Activated CD4-positive, alpha-beta T cell treated with anti-CD3 and anti-CD28 coated beads, Interleukin-2, amount 10 ng/mL, durations not matched to agents 7 days and 5 days (primary cell): ENCODE data around the gene SH3BP1. TPM values are rescaled to one million over a fixed set of nuclear protein-coding genes. Genes with fewer than 3 reads are reported as not detected.
"Not testable (repeated sequence)": the region's sequence is repeated elsewhere in the genome, so short reads cannot be mapped to it uniquely, and the experiment has no call there.

Experiments used
- CTCF ChIA-PET: fragments of 350-600 bp; sonication (Branson Sonifier 250); formaldehyde crosslinking; loops from one replicate; lab custom pipeline; 2021; ENCODE audit warnings: antibody characterized with exemption; lab: Charles Lee
- POLR2A ChIA-PET: fragments of 350-600 bp; sonication (Branson Sonifier 250); formaldehyde crosslinking; loops from one replicate; lab custom pipeline; 2021; ENCODE audit warnings: antibody characterized with exemption; lab: Charles Lee
- DNase-seq: peaks from one replicate; pipeline ENCODE4 v3.0.0-alpha.2; 2020
- H3K27ac Mint-ChIP-seq: one replicate; pipeline ENCODE4 v1.8.0; 2021; ENCODE audit warnings: mild to moderate bottlenecking, moderate library complexity, mixed read lengths
- H3K27me3 Mint-ChIP-seq: one replicate; pipeline ENCODE4 v1.8.0; 2021; ENCODE audit warnings: mixed read lengths
- H3K36me3 Mint-ChIP-seq: one replicate; pipeline ENCODE4 v1.8.0; 2021; ENCODE audit warnings: low read depth, mixed read lengths
- H3K4me1 Mint-ChIP-seq: one replicate; pipeline ENCODE4 v1.8.0; 2021; ENCODE audit warnings: mixed read lengths
- H3K4me3 Mint-ChIP-seq: one replicate; pipeline ENCODE4 v1.8.0; 2021; ENCODE audit warnings: mild to moderate bottlenecking, moderate library complexity, mixed read lengths
- H3K9me3 Mint-ChIP-seq: one replicate; pipeline ENCODE4 v1.8.0; 2021; ENCODE audit warnings: mixed read lengths
- total RNA-seq, 2 experiments: library from RNA; stranded (reverse); gene quantifications; one replicate each; pipeline ENCODE4 v1.2.3, GENCODE V29; 2021

The SH3BP1 gene
- total RNA-seq, 2 experiments from 2014 or later = 184 to 187 TPM

DNA sequence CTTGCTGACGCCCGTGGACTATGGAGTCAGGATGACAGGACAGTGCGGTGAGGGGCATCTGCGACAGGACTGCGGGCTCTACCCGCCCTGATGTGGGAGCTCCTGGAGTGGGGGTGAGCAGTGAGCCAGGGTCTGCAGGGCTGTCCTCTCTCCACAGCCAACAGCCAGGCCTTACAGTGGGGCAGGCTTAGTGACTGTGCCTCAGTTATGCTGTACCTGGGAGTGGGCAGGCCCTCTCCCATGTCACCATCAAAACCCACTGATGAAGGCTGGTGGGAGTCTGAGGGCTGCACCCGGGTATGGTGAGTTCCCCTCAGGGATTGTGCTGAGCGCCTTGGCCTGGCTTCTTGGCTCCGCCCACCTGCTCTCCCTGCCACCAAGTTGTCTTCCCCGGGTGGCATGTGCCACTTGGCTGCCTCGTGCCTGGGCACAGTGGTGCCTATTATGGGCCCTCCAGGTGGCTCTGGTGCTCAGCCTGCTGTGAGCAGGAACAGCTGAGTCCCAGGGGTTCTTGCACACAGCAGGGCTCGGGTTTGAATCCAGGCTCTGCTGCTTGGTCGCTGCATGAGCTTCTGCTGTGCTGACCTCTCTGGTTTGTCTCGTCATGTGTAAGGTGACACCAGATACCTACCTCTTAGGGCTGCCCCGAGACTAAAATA, 53.3 kb downstream of the SH3BP1 start:
- H3K4me3 Mint-ChIP-seq = no peak overlapping the region
- peaks cover 25% of the 10 kb centered on the region for H3K4me1 Mint-ChIP-seq
- H3K27ac Mint-ChIP-seq = no peak overlapping the region
- peaks cover 38% of the 10 kb centered on the region for H3K36me3 Mint-ChIP-seq
- H3K9me3 Mint-ChIP-seq = no peaks in the 10 kb centered on the region
- no peak for DNase-seq
- ChIA-PET CTCF (interaction anchor here (1.6 to 2.1 kb wide), 2 partner anchors 16 to 50 kb away, joined by 4 to 9 read pairs; no protein-coding TSS in a partner anchor), POLR2A (no interaction called here)
- H3K27me3 Mint-ChIP-seq = no peaks in the 10 kb centered on the region

GRCh38 chr22:37694131-37694530, 54.7 kb downstream of the SH3BP1 start:
- H3K27me3 Mint-ChIP-seq, H3K9me3 Mint-ChIP-seq, H3K27ac Mint-ChIP-seq, DNase-seq, H3K4me3 Mint-ChIP-seq, POLR2A ChIA-PET: not testable (repeated sequence)
- peaks cover 17% of the 10 kb centered on the region for H3K4me1 Mint-ChIP-seq
- CTCF ChIA-PET = interaction anchor here (0.7 to 2.1 kb wide), 4 partner anchors 13 to 1730 kb away, joined by 4 to 10 read pairs (median 8); no protein-coding TSS in a partner anchor
- peaks cover 30% of the 10 kb centered on the region for H3K36me3 Mint-ChIP-seq

- H3K27me3 Mint-ChIP-seq, DNase-seq, H3K9me3 Mint-ChIP-seq, POLR2A ChIA-PET: not testable (repeated sequence)
- H3K36me3 Mint-ChIP-seq = peaks cover 21% of the 10 kb centered on the region
- H3K4me3 Mint-ChIP-seq = peak overlapping the region; percentile 62
- H3K27ac Mint-ChIP-seq = peak overlapping the region; percentile 36
- CTCF ChIA-PET = interaction anchor here (0.9 to 2.5 kb wide), 5 partner anchors 11 to 74 kb away, joined by 3 to 10 read pairs (median 3); no protein-coding TSS in a partner anchor
- H3K4me1 Mint-ChIP-seq = peaks cover 17% of the 10 kb centered on the region
These were observed 56.8 kb downstream of the SH3BP1 start for GRCh38 chr22:37696260-37696656.

GRCh38 chr22:37696657-37697537, 57.4 kb downstream of the SH3BP1 start, which contains the start of gene TRIOBP:
Gene TRIOBP (plus strand): TSS chr22:37697048. CDS start chr22:37701366, 4,318 bp downstream.
- Mint-ChIP-seq H3K4me3 (peak within 1 kb of the TSS; percentile 62), H3K4me1 (peaks cover 17% of the 10 kb centered on the region), H3K27ac (peak within 1 kb of the TSS; percentile 36), H3K9me3 (no peaks in the 10 kb centered on the region), H3K27me3 (no peaks in the 10 kb centered on the region), H3K36me3 (peaks cover 18% of the 10 kb centered on the region)
- ChIA-PET POLR2A (no interaction called here), CTCF (interaction anchor here (0.9 to 2.5 kb wide), 5 partner anchors 8 to 75 kb away, joined by 3 to 10 read pairs (median 3); no protein-coding TSS in a partner anchor)
- peak; percentile 94 for DNase-seq

GRCh38 chr22:37697538-37697835, 58.0 kb downstream of the SH3BP1 start:
- Mint-ChIP-seq H3K9me3 (no peaks in the 10 kb centered on the region), H3K27ac (no peak overlapping the region), H3K4me3 (no peak overlapping the region), H3K36me3 (peaks cover 13% of the 10 kb centered on the region), H3K4me1 (peaks cover 17% of the 10 kb centered on the region), H3K27me3 (no peaks in the 10 kb centered on the region)
- DNase-seq = no peak
- CTCF ChIA-PET = interaction anchor here (0.9 to 2.5 kb wide), 4 partner anchors 9 to 54 kb away, joined by 3 to 10 read pairs (median 4); no protein-coding TSS in a partner anchor
- POLR2A ChIA-PET = no interaction called here

DNA sequence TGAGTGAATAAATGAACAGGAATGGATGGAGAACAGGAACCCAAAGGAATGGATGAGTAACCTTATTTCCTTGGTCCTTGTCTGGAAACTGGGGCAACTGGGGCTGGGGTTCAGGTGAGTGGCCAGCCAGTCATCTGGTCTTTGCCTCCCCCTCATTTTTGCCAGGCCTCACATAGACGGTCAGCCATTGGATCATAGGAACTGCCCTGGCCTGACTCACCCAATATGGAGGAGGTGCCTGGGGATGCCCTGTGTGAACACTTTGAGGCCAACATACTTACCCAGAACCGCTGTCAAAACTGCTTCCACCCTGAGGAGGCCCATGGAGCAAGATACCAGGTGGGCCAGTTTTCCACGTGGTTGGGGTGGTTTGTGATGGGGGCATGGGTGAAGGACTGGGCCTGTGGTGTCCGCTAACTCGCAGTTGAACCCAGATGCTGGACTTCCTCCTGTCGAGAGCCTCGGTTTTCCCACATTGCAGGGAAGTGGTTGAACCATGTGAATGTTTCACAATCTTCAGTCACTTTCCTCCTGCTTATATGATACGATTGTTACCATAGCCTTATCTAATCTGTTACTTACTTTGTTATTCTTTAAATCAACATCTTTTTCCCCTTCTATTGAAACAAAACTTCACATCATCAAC, 61.8 kb downstream of the SH3BP1 start:
- Mint-ChIP-seq H3K36me3 (no peaks in the 10 kb centered on the region), H3K27ac (no peak overlapping the region), H3K4me1 (peaks cover 8% of the 10 kb centered on the region), H3K9me3 (no peaks in the 10 kb centered on the region), H3K4me3 (no peak overlapping the region), H3K27me3 (no peaks in the 10 kb centered on the region)
- DNase-seq = no peak
- ChIA-PET CTCF (interaction anchor here (1.0 kb wide), 1 partner anchor 20 kb away, joined by 4 read pairs; no protein-coding TSS in a partner anchor), POLR2A (no interaction called here)

- Mint-ChIP-seq H3K27ac (no peak overlapping the region), H3K4me3 (no peak overlapping the region), H3K9me3 (no peaks in the 10 kb centered on the region), H3K27me3 (no peaks in the 10 kb centered on the region), H3K36me3 (no peaks in the 10 kb centered on the region), H3K4me1 (no peaks in the 10 kb centered on the region)
- no peak for DNase-seq
- POLR2A ChIA-PET = no interaction called here
- CTCF ChIA-PET = interaction anchor here (1.0 to 1.6 kb wide), 2 partner anchors 11 to 66 kb away, joined by 3 read pairs; no protein-coding TSS in a partner anchor
These were observed 64.4 kb downstream of the SH3BP1 start for GRCh38 chr22:37703906-37704305.

- Mint-ChIP-seq H3K27ac (peak overlapping the region; percentile 11), H3K9me3 (no peaks in the 10 kb centered on the region), H3K4me1 (no peaks in the 10 kb centered on the region), H3K36me3 (no peaks in the 10 kb centered on the region), H3K27me3 (no peaks in the 10 kb centered on the region), H3K4me3 (no peak overlapping the region)
- no peak for DNase-seq
- ChIA-PET CTCF (interaction anchor here (1.5 to 1.6 kb wide), 2 partner anchors 67 to 112 kb away, joined by 3 to 4 read pairs; no protein-coding TSS in a partner anchor), POLR2A (no interaction called here)
These were observed 65.2 kb downstream of the SH3BP1 start for GRCh38 chr22:37704645-37705044.

GRCh38 chr22:37705205-37705604, 65.7 kb downstream of the SH3BP1 start:
- no peaks in the 10 kb centered on the region for H3K9me3 Mint-ChIP-seq
- no peaks in the 10 kb centered on the region for H3K36me3 Mint-ChIP-seq
- ChIA-PET POLR2A (no interaction called here), CTCF (interaction anchor here (1.5 to 1.6 kb wide), 2 partner anchors 68 to 113 kb away, joined by 3 to 4 read pairs; no protein-coding TSS in a partner anchor)
- H3K27ac Mint-ChIP-seq = no peak overlapping the region
- no peaks in the 10 kb centered on the region for H3K27me3 Mint-ChIP-seq
- H3K4me3 Mint-ChIP-seq = no peak overlapping the region
- no peak for DNase-seq
- no peaks in the 10 kb centered on the region for H3K4me1 Mint-ChIP-seq

Other genes starting within 250 kb of the SH3BP1 start
- gene ELFN2, start 212.2 kb upstream of the SH3BP1 start, total RNA-seq = under 1 TPM; 0.10 to 0.23 TPM
- gene MFNG, start 153.3 kb upstream of the SH3BP1 start, total RNA-seq = 100 to 1,000 TPM; 218 to 219 TPM
- gene CARD10, start 120.3 kb upstream of the SH3BP1 start, total RNA-seq = not detected
- gene CDC42EP1, start 79.2 kb upstream of the SH3BP1 start, total RNA-seq = under 1 TPM in 1 of 2 experiments, not detected in 1; 0.30 TPM
- not detected for gene LGALS2, start 59.6 kb upstream of the SH3BP1 start, total RNA-seq
- 10 to 100 TPM; 58.5 to 62.8 TPM for gene GGA1, start 30.8 kb upstream of the SH3BP1 start, total RNA-seq
- gene PDXP, start 19.1 kb downstream of the SH3BP1 start, total RNA-seq = 10 to 100 TPM; 21.5 to 21.8 TPM
- gene LGALS1, start 36.0 kb downstream of the SH3BP1 start, total RNA-seq = 1,000 to 10,000 TPM; 1,140 to 1,273 TPM
- 10 to 100 TPM; 57.3 to 57.7 TPM for gene NOL12, start 46.7 kb downstream of the SH3BP1 start, total RNA-seq
- gene TRIOBP, start 57.4 kb downstream of the SH3BP1 start, total RNA-seq = 10 to 100 TPM; 44.1 to 53.5 TPM
- 10 to 100 TPM; 10.4 to 12.0 TPM for gene GCAT, start 168.3 kb downstream of the SH3BP1 start, total RNA-seq
- not detected for gene GALR3, start 183.7 kb downstream of the SH3BP1 start, total RNA-seq
- gene ANKRD54, start 204.7 kb downstream of the SH3BP1 start, total RNA-seq = 10 to 100 TPM; 26.7 to 27.4 TPM
- gene EIF3L, start 209.8 kb downstream of the SH3BP1 start, total RNA-seq = 100 to 1,000 TPM; 444 to 449 TPM